Ureter (tissue), 1 donor: ENCODE measurements around the gene MEG3. TPM values are rescaled to one million over a fixed set of nuclear protein-coding genes. Genes with fewer than 3 reads are reported as not detected.

Experiments
- DNase-seq: peaks from one replicate; pipeline ENCODE4 v3.0.0-alpha.2; 2020; ENCODE audit warnings: low spot score
- total RNA-seq: library from RNA; stranded (reverse); gene quantifications from one replicate; pipeline ENCODE4 v1.2.4, GENCODE V29; 2023
- donor health status: DM: yes; HTN: yes; CAD: no.

MEG3 gene
- total RNA-seq, 1 donor from 2014 or later: 77.9 TPM

GRCh38 chr14:100832311-100832960 is 6.5 kb downstream of the MEG3 start:
- no peak for DNase-seq

- DNase-seq: no peak
Measured at GRCh38 chr14:100834082-100834793, 8.3 kb downstream of the MEG3 start.

- DNase-seq: no peak
Measured at GRCh38 chr14:100834794-100835547, 9.1 kb downstream of the MEG3 start.

DNA sequence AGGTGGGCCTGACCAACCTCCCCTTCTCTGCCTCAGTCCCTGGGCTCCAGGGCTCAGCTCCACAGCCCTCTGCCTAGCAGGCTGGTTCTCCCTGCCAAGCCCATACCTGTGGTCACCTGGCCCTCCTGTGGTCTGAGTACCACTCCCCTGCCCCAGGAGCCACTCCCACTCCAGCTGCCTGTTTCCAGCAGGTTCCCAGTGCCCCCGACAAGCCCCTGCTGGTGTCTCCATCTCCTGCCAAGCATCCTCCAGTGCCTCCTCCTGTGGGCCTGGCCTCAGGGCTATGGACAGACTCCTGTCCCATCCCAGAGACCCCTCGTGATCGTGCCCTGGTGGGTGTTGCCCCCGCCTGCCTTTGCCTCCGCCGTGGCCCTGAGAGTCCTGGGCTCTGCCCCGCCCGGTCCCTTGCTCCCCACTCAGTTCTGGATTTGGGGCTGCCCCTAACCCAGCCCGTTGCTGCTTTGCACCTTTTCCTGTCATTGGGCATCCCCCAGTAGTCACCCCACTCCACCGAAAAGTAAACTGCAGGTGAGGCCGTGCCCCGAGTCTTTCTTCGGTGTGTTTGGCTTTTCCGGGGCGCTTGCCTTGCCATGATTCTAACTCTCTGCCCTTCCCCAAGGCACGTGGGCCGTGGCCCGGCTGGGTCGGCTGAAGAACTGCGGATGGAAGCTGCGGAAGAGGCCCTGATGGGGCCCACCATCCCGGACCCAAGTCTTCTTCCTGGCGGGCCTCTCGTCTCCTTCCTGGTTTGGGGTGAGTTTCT is 9.8 kb downstream of the MEG3 start:
- no peak for DNase-seq

DNA sequence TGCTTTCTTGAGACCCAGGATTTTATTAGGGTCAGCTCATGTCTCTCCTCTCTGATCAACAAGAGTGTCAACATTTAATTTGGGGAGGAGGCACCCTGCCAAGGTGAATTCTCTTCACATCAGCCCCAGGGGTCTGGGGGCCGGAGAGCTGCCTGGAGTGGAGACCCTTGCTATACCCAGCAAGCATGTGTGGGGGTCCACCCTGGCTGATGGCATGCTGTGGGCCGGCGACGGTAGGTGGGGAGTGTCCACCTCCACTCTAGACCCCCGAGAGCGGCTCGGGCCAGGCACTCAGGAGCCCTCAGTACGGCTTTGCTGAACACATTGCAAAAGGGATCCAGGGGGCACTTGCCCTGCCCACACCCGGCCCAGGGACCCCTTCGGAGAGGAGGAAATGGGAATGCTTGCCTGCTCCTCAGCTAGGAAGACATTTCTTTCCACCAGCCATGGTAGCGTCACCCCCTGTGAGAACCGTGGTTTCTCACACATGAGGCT is 10.4 kb downstream of the MEG3 start:
- no peak for DNase-seq

GRCh38 chr14:100836941-100837804 is 11.3 kb downstream of the MEG3 start:
- DNase-seq: no peak

DNA sequence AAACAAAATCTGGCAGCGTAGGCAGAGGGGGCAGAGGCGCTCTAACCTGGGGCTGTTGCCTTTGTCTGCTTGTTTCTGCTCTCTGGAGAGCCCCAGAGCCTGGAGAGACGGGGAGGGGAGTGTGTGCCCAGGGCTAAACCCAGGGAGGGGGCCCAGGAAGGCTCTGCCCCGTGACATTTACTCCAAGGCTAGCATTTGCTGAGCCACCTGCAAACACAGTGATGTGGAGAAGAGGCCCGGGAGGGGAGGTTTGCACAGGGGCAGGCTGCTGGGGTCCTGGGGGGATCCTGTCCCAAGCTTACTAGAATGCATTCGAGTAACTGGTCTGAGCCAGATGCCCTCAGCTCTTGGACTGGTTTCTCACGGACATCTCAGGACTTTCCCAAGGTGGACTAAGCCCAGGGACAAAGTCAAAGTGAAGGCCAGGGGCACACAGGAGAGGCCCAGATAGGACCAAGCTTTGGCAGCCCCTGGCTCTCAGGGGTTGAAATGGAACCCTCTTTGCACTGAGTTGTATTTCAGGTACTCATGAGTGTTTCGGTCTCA is 12.0 kb downstream of the MEG3 start:
- DNase-seq: no peak

GRCh38 chr14:100838493-100839314 is 12.8 kb downstream of the MEG3 start:
- DNase-seq: no peak

- DNase-seq: no peak
Measured at GRCh38 chr14:100839315-100839585, 13.3 kb downstream of the MEG3 start.

- no peak for DNase-seq
Measured at GRCh38 chr14:100839681-100840111, 13.8 kb downstream of the MEG3 start.

DNA sequence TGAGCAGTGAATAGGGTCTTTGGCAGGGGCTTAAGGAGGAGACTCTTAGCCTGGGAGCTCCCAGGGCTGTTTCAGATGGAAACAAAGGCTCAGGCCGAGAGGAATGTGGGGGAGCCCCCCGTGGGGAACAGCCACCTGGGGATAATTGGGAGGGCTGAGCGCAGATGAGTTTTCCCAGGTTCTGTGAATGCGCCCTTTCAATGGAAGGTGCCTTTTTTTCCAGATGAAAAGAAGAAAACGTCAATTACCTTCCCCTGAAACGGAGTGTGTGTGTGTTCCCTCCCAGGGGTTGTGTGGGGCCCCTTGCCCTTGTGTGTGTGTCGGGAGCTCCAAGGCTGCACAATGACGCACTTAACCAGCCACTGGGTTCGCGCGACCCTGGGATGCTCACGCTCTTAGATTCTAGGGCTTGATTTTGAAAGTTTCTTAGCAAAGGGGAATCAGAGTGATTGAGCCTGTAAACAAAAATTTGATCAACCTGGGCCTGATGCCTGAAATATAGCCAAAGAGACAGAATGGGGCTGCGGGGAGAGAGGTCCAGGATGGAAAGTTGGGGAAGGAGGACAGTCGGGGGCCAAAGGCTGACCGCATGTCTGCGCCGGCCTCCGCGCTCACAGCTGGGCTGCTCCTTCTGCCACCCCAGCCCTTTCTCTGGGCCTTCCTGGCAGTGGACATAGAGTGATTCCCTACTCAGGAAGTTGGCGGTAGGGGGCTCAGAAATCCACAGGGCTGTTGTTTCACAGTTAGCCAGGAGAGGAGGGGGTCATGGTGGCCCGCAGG is 14.6 kb downstream of the MEG3 start:
- no peak for DNase-seq

GRCh38 chr14:100841066-100841760 is 15.3 kb downstream of the MEG3 start:
- no peak for DNase-seq

DNA sequence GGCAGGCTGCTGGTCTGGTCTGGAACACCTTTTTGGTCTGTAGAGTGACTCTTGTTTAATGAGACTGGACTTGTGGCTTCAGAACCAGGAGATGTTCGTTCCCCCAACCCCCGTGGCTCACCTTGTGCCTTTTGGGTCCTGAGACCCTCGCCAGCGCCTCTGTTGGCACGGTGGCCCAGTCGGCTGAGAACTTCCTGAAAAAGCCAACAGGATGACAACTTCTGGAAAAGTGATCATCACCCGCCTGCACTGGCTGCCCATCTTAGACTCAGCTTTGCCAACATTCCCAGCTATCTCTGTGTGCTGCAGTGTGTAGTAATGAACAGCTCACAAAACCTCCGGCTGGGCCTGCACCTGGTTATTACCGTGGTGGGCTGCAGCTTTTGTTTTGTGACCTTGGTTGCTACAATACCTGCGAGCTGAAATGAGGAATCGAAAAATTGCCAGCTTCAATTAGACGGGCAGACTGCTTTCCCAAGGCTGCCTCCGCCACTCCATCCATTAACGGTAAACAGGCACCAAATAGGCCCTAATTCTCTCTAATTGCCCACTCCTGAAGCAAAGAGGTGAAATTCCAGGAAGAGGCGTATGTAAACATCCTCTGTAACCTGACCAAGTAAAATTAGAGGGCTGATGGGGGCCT is 16.0 kb downstream of the MEG3 start:
- no peak for DNase-seq

- no peak for DNase-seq
Measured at GRCh38 chr14:100842799-100843198, 16.9 kb downstream of the MEG3 start.

DNA sequence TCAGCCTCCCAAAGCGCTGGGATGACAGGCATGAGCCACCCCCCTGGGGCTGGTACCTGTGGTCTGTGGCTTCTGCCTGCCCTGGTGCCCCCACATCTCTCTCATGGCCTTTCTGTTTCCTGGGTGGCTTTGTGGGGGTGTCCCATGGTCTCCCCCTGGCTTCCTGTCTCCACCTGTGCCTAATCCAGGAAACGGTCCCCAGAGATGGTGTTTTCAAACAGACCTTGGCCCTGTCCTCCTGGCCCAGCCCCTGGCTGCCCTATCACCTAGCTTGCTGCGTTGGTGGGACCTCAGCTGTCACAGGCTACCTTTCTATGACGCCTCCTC is 18.1 kb downstream of the MEG3 start:
- no peak for DNase-seq

GRCh38 chr14:100844421-100844820 is 18.5 kb downstream of the MEG3 start:
- no peak for DNase-seq

GRCh38 chr14:100844846-100845245 is 18.9 kb downstream of the MEG3 start:
- no peak for DNase-seq

- no peak for DNase-seq
Measured at GRCh38 chr14:100845341-100845740, 19.4 kb downstream of the MEG3 start.
